ENCODE measurements around the gene TENT5A.

The TENT5A gene

GRCh38 chr6:81750681-81751387 lies 1.6 kb downstream of the TENT5A start:
- TF ChIP-seq CREB5 (CRISPR knock-in tag; IDR thresholded peaks at IDR 0.05; ENCODE audit: low read depth), result no peak
- TF ChIP-seq ESRRG (CRISPR knock-in tag; IDR thresholded peaks at IDR 0.05), result no peak
- TF ChIP-seq CSRNP3 (CRISPR knock-in tag; IDR thresholded peaks at IDR 0.05), result no peak
- TF ChIP-seq ISL1 (CRISPR knock-in tag; IDR thresholded peaks at IDR 0.05), result no peak
- no peak for TF ChIP-seq ZFP3 (CRISPR knock-in tag; IDR thresholded peaks at IDR 0.05)
- TF ChIP-seq PPARA (CRISPR knock-in tag; IDR thresholded peaks at IDR 0.05; ENCODE audit: borderline replicate concordance), result no peak
- no peak for TF ChIP-seq GLIS3 (CRISPR knock-in tag; IDR thresholded peaks at IDR 0.05)
- TF ChIP-seq OSR1 (CRISPR knock-in tag; IDR thresholded peaks at IDR 0.05), result no peak
- no peak for TF ChIP-seq ZNF8 (CRISPR knock-in tag; IDR thresholded peaks at IDR 0.05)
- no peak for TF ChIP-seq BACH2 (CRISPR knock-in tag; IDR thresholded peaks at IDR 0.05; ENCODE audit: borderline replicate concordance)
- TF ChIP-seq ZNF70 (CRISPR knock-in tag; IDR thresholded peaks at IDR 0.05), result no peak
- no peak for ATAC-seq

DNA sequence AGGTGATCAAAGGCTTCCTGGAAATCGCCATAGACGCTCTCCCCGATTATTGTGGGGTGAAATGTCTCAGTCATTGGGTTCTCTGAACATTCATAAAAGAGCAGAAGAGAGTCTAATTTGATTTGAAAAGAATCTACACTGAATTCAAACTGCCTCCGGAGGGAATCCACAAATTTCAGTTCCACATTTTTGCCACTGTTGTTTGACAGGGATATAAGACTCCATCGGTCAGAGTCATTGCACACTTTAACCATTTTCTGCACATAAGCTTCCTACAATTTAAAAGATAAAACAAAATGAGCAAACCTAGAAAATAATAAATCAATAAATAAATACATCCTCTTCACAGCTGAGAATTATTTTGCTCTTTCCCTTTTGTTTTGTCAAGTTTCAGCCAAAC lies 2.3 kb downstream of the TENT5A start:
- TF ChIP-seq, protein P1, sequence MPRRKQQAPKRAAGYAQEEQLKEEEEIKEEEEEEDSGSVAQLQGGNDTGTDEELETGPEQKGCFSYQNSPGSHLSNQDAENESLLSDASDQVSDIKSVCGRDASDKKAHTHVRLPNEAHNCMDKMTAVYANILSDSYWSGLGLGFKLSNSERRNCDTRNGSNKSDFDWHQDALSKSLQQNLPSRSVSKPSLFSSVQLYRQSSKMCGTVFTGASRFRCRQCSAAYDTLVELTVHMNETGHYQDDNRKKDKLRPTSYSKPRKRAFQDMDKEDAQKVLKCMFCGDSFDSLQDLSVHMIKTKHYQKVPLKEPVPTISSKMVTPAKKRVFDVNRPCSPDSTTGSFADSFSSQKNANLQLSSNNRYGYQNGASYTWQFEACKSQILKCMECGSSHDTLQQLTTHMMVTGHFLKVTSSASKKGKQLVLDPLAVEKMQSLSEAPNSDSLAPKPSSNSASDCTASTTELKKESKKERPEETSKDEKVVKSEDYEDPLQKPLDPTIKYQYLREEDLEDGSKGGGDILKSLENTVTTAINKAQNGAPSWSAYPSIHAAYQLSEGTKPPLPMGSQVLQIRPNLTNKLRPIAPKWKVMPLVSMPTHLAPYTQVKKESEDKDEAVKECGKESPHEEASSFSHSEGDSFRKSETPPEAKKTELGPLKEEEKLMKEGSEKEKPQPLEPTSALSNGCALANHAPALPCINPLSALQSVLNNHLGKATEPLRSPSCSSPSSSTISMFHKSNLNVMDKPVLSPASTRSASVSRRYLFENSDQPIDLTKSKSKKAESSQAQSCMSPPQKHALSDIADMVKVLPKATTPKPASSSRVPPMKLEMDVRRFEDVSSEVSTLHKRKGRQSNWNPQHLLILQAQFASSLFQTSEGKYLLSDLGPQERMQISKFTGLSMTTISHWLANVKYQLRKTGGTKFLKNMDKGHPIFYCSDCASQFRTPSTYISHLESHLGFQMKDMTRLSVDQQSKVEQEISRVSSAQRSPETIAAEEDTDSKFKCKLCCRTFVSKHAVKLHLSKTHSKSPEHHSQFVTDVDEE (CRISPR knock-in tag; IDR thresholded peaks at IDR 0.05), result no peak
- TF ChIP-seq CREB5 (CRISPR knock-in tag; IDR thresholded peaks at IDR 0.05; ENCODE audit: low read depth) (no peak), TOX (CRISPR knock-in tag; IDR thresholded peaks at IDR 0.05; ENCODE audit: borderline replicate concordance) (no peak), ZNF8 (CRISPR knock-in tag; IDR thresholded peaks at IDR 0.05) (no peak), ISL1 (CRISPR knock-in tag; IDR thresholded peaks at IDR 0.05) (no peak), CSRNP3 (CRISPR knock-in tag; IDR thresholded peaks at IDR 0.05) (no peak), ZFP3 (CRISPR knock-in tag; IDR thresholded peaks at IDR 0.05) (no peak), ARNTL (CRISPR knock-in tag; IDR thresholded peaks at IDR 0.05; ENCODE audit: borderline replicate concordance, low read depth) (no peak), ZC3H10 (CRISPR knock-in tag; IDR thresholded peaks at IDR 0.05) (no peak), POU6F1 (CRISPR knock-in tag; IDR thresholded peaks at IDR 0.05; ENCODE audit: borderline replicate concordance, low read depth) (no peak)
- TF ChIP-seq, protein P2, sequence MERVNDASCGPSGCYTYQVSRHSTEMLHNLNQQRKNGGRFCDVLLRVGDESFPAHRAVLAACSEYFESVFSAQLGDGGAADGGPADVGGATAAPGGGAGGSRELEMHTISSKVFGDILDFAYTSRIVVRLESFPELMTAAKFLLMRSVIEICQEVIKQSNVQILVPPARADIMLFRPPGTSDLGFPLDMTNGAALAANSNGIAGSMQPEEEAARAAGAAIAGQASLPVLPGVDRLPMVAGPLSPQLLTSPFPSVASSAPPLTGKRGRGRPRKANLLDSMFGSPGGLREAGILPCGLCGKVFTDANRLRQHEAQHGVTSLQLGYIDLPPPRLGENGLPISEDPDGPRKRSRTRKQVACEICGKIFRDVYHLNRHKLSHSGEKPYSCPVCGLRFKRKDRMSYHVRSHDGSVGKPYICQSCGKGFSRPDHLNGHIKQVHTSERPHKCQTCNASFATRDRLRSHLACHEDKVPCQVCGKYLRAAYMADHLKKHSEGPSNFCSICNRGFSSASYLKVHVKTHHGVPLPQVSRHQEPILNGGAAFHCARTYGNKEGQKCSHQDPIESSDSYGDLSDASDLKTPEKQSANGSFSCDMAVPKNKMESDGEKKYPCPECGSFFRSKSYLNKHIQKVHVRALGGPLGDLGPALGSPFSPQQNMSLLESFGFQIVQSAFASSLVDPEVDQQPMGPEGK (CRISPR knock-in tag; IDR thresholded peaks at IDR 0.05; ENCODE audit: borderline replicate concordance), result no peak

More for the DNA sequence above, 2.3 kb downstream of the TENT5A start:
- no peak for ATAC-seq
